CD14-positive monocyte (primary cell): ENCODE results near the gene TRIM64C. TPM values are rescaled to one million over a fixed set of nuclear protein-coding genes. Genes with fewer than 3 reads are reported as not detected.
"Not testable (repeated sequence)": the region's sequence is repeated elsewhere in the genome, so short reads cannot be mapped to it uniquely, and the experiment has no call there.

ENCODE experiments used
- DNase-seq, 3 donors: peaks; one replicate each; pipeline ENCODE4 v3.0.0-alpha.2; 2011 to 2022
- H2AFZ ChIP-seq: 2 replicates; pipeline ENCODE4 v1.6.0; 2012; ENCODE audit warnings: mild to moderate bottlenecking, low read depth, low read length, inconsistent platforms; ENCODE audit not compliant: insufficient read depth, poor library complexity, severe bottlenecking
- H3K27ac ChIP-seq, 2 donors: 1 replicate in 1 of 2; 2 replicates in 1 of 2; pipeline ENCODE4 v1.5.1; 2012 to 2013; ENCODE audit warnings: low read length in 2 of 2, control low read depth in 1 of 2, inconsistent platforms in 1 of 2, low read depth in 1 of 2, mild to moderate bottlenecking in 1 of 2
- H3K27me3 ChIP-seq, 2 donors: one replicate each; pipeline versions ENCODE4 v1.6.0 to v1.6.1; 2011 to 2013; ENCODE audit warnings: low read length in 2 of 2; ENCODE audit not compliant: control insufficient read depth in 2 of 2, insufficient read depth in 2 of 2
- H3K36me3 ChIP-seq, 2 donors: replicated peaks in 1 of 2; 1 replicate in 1 of 2; 2 replicates in 1 of 2; pipeline versions ENCODE4 v1.5.1 to v1.6.1; 2012 to 2013; ENCODE audit warnings: low read length in 2 of 2, control low read depth in 1 of 2, inconsistent platforms in 1 of 2, mild to moderate bottlenecking in 1 of 2; ENCODE audit not compliant: insufficient read depth in 2 of 2, control insufficient read depth in 1 of 2
- H3K4me1 ChIP-seq, 2 donors: 1 replicate in 1 of 2; 2 replicates in 1 of 2; pipeline versions ENCODE4 v1.5.1 to v1.6.1; 2012 to 2013; ENCODE audit warnings: low read length in 2 of 2, control low read depth in 1 of 2, inconsistent platforms in 1 of 2, mild to moderate bottlenecking in 1 of 2, moderate library complexity in 1 of 2; ENCODE audit not compliant: insufficient read depth in 2 of 2, control insufficient read depth in 1 of 2
- H3K4me2 ChIP-seq: replicated peaks from 2 replicates; pipeline ENCODE3; 2012; ENCODE audit warnings: low read length, moderate library complexity, mild to moderate bottlenecking; ENCODE audit not compliant: poor library complexity, severe bottlenecking; ENCODE audit errors: extremely low read depth
- H3K4me3 ChIP-seq, 3 experiments: fragments of 200-600 bp in 1 of 3; sonication (generic) in 1 of 3; replicated peaks in 1 of 3; 1 replicate in 2 of 3; 2 replicates in 1 of 3; pipeline ENCODE4 v1.5.1; 2011 to 2013; ENCODE audit warnings: low read length in 3 of 3, mild to moderate bottlenecking in 3 of 3, control low read depth in 2 of 3, low read depth in 2 of 3, inconsistent platforms in 1 of 3, moderate library complexity in 1 of 3
- H3K79me2 ChIP-seq: 2 replicates; pipeline ENCODE4 v1.6.0; 2012; ENCODE audit warnings: mild to moderate bottlenecking, control low read depth, inconsistent platforms, low read length, moderate library complexity; ENCODE audit not compliant: insufficient read depth
- H3K9ac ChIP-seq: 2 replicates; pipeline ENCODE4 v1.6.0; 2017; ENCODE audit warnings: low read length, mild to moderate bottlenecking; ENCODE audit not compliant: insufficient read depth, poor library complexity, severe bottlenecking
- H3K9me3 ChIP-seq, 2 donors: replicated peaks in 1 of 2; 1 replicate in 1 of 2; 2 replicates in 1 of 2; pipeline versions ENCODE4 v1.5.1 to v1.6.1; 2012 to 2013; ENCODE audit warnings: low read length in 2 of 2, control low read depth in 1 of 2; ENCODE audit not compliant: control insufficient read depth in 1 of 2, insufficient read depth in 1 of 2
- H4K20me1 ChIP-seq: 2 replicates; pipeline ENCODE4 v1.6.0; 2012; ENCODE audit warnings: mild to moderate bottlenecking, low read length, control low read depth, moderate library complexity; ENCODE audit not compliant: insufficient read depth
- H3K27ac Mint-ChIP-seq, 7 donors: one replicate each; pipeline ENCODE4 v1.8.0; 2020; ENCODE audit warnings: mild to moderate bottlenecking in 7 of 7, mixed read lengths in 7 of 7, moderate library complexity in 6 of 7, inconsistent platforms in 2 of 7
- H3K27me3 Mint-ChIP-seq, 3 donors: one replicate each; pipeline ENCODE4 v1.8.0; 2021 to 2022; ENCODE audit warnings: low read depth in 3 of 3, mild to moderate bottlenecking in 3 of 3, mixed read lengths in 3 of 3, moderate library complexity in 3 of 3, inconsistent platforms in 1 of 3
- H3K36me3 Mint-ChIP-seq, 2 donors: one replicate each; pipeline ENCODE4 v1.8.0; 2020; ENCODE audit warnings: mixed read lengths in 2 of 2, inconsistent platforms in 1 of 2, mild to moderate bottlenecking in 1 of 2
- H3K4me1 Mint-ChIP-seq: one replicate; pipeline ENCODE4 v1.8.0; 2020; ENCODE audit warnings: mild to moderate bottlenecking, mixed read lengths
- H3K4me3 Mint-ChIP-seq, 2 donors: one replicate each; pipeline ENCODE4 v1.8.0; 2020; ENCODE audit warnings: mild to moderate bottlenecking in 2 of 2, mixed read lengths in 2 of 2, moderate library complexity in 1 of 2
- H3K9me3 Mint-ChIP-seq, 7 donors: one replicate each; pipeline ENCODE4 v1.8.0; 2020 to 2022; ENCODE audit warnings: mixed read lengths in 7 of 7, mild to moderate bottlenecking in 6 of 7, moderate library complexity in 6 of 7, inconsistent platforms in 2 of 7
- WGBS: methylation state at CpG from one replicate; pipeline ENCODE4 v1.1.5; 2013; ENCODE audit warnings: missing lambda C conversion rate; ENCODE audit not compliant: insufficient coverage; 5-methylcytosine and 5-hydroxymethylcytosine counted together
- intact Hi-C, 2 donors: fragments of 100-400 bp; cut with micrococcal nuclease; formaldehyde crosslinking; loops; one replicate each; pipeline versions ENCODE4 v1.15.0 to v1.15.1; 2023
- polyA minus RNA-seq: library from RNA; depleted of rRNA, polyadenylated mRNA; stranded (reverse); fragments of >200 nt; gene quantifications from 2 replicates; pipeline ENCODE4 v1.2.3, GENCODE V29; 2012
- polyA plus RNA-seq, 3 donors: library from polyadenylated mRNA; depleted of rRNA in 1 of 3; unstranded in 2 of 3; stranded (reverse) in 1 of 3; fragments of 300-500 nt in 2 of 3; fragments of >200 nt in 1 of 3; fragmentation: Illumina TruSeq in 2 of 3; gene quantifications; 1 replicate in 2 of 3; 2 replicates in 1 of 3; pipeline ENCODE4 v1.2.3, GENCODE V29; 2012 to 2021
- total RNA-seq, 12 experiments: library from RNA in 1 of 12; stranded (reverse) in 1 of 12; fragments of 120-200 nt in 1 of 12; gene quantifications; one replicate each; pipeline ENCODE4 v1.2.4 and lab custom pipeline; 2013 to 2026; ENCODE audit warnings: mixed read lengths in 6 of 12, inconsistent platforms in 1 of 12

Gene TRIM64C, protein sequence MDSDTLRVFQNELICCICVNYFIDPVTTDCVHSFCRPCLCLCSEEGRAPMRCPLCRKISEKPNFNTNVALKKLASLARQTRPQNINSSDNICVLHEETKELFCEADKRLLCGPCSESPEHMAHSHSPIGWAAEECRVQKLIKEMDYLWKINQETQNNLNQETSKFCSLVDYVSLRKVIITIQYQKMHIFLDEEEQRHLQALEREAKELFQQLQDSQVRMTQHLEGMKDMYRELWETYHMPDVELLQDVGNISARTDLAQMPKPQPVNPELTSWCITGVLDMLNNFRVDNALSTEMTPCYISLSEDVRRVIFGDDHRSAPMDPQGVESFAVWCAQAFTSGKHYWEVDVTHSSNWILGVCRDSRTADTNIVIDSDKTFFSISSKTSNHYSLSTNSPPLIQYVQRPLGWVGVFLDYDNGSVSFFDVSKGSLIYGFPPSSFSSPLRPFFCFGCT
- not detected for total RNA-seq (2013)
- polyA plus RNA-seq (not detected), polyA minus RNA-seq (not detected in 2 replicates), total RNA-seq (lab: John Stamatoyannopoulos, UW) (0 to 1.2 (median 0) reads per million in 11 experiments)

DNA sequence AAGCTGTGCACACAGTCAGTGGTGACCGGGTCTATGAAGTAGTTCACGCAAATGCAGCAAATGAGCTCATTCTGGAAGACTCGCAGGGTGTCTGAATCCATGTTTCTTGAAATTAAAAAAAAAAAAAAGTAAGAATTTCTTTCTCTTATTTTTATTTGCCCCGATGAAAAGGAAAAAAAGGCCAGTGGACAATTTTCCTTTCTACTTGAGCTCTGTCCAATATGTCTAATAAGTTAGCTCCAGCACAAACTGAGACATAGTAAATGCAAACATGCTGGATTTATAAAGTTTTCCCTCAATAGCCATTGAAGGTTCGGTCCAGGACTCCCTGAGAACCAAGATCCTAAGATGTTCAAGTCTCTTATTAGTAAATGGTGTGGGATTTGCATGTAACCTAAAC lies at the start of gene TRIM64C:
Gene TRIM64C, minus strand, starts transcription at position 101 of the 400 bp plus-strand sequence. Its CDS starts 0 bp downstream, at position 101.
- H3K27me3 Mint-ChIP-seq, H3K4me3 Mint-ChIP-seq, intact Hi-C loops, H4K20me1 ChIP-seq, H3K36me3 Mint-ChIP-seq, DNase-seq, H3K27ac Mint-ChIP-seq, H3K79me2 ChIP-seq, H3K4me3 ChIP-seq, H3K9me3 ChIP-seq, H3K36me3 ChIP-seq, H3K27me3 ChIP-seq, H3K4me1 ChIP-seq, H3K4me1 Mint-ChIP-seq, H2AFZ ChIP-seq, H3K9ac ChIP-seq, H3K27ac ChIP-seq, H3K4me2 ChIP-seq: not testable (repeated sequence)
- no CpG with 5 or more reads among the region's 5 CpGs for WGBS
- peaks cover 0 to 10% (median 2%) of the 10 kb centered on the region in 7 donors for H3K9me3 Mint-ChIP-seq

GRCh38 chr11:49102356-49102755 lies 43.4 kb upstream of the TRIM64C start:
- WGBS: 96% methylated on average over 8 of the region's 24 CpGs
- H3K4me3 Mint-ChIP-seq: not testable (repeated sequence)

GRCh38 chr11:49069897-49070296 lies 11.0 kb upstream of the TRIM64C start:
- H3K9ac ChIP-seq, H3K4me1 Mint-ChIP-seq, H3K79me2 ChIP-seq, H3K27ac ChIP-seq, H3K9me3 Mint-ChIP-seq, H3K4me3 ChIP-seq, H4K20me1 ChIP-seq, H3K36me3 Mint-ChIP-seq, H3K4me1 ChIP-seq, H3K4me3 Mint-ChIP-seq, H3K27ac Mint-ChIP-seq, H3K4me2 ChIP-seq, H3K36me3 ChIP-seq, H3K9me3 ChIP-seq, DNase-seq, H2AFZ ChIP-seq, intact Hi-C loops, H3K27me3 ChIP-seq, H3K27me3 Mint-ChIP-seq: not testable (repeated sequence)
- WGBS: no CpG with 5 or more reads among the region's 5 CpGs

More at GRCh38 chr11:49102356-49102755, 43.4 kb upstream of the TRIM64C start:
- peaks cover 5 to 12% of the 10 kb centered on the region in 2 donors for H3K9me3 ChIP-seq
- H3K27me3 Mint-ChIP-seq, H3K79me2 ChIP-seq, H3K27ac ChIP-seq, H2AFZ ChIP-seq, H3K9ac ChIP-seq, intact Hi-C loops, H4K20me1 ChIP-seq, H3K4me3 ChIP-seq, H3K27ac Mint-ChIP-seq, H3K4me1 ChIP-seq, DNase-seq, H3K36me3 Mint-ChIP-seq, H3K27me3 ChIP-seq, H3K4me2 ChIP-seq, H3K4me1 Mint-ChIP-seq, H3K36me3 ChIP-seq: not testable (repeated sequence)
- peaks cover 2 to 33% (median 5%) of the 10 kb centered on the region in 7 donors for H3K9me3 Mint-ChIP-seq

GRCh38 chr11:49049821-49050220 lies 9.1 kb downstream of the TRIM64C start:
- H3K9ac ChIP-seq, DNase-seq, H3K27me3 ChIP-seq, intact Hi-C loops, H3K79me2 ChIP-seq, H3K4me2 ChIP-seq, H3K27ac ChIP-seq, H3K27ac Mint-ChIP-seq, H4K20me1 ChIP-seq, H3K4me3 ChIP-seq, H3K36me3 Mint-ChIP-seq, H3K4me1 Mint-ChIP-seq, H3K27me3 Mint-ChIP-seq, H3K4me3 Mint-ChIP-seq, H3K4me1 ChIP-seq, H2AFZ ChIP-seq, H3K36me3 ChIP-seq: not testable (repeated sequence)
- peaks cover 8 to 36% of the 10 kb centered on the region in 2 donors for H3K9me3 ChIP-seq
- peaks cover 10 to 34% (median 22%) of the 10 kb centered on the region in 7 donors for H3K9me3 Mint-ChIP-seq
- 72% methylated on average over 3 of the region's 38 CpGs for WGBS
